NB4 (cell line): Measurements from ENCODE around the gene PPP2R5C.

ENCODE experiments used
- CTCF ChIP-seq: IDR thresholded peaks from one replicate; pipeline ENCODE4 v1.5.1; 2012; ENCODE audit warnings: low read depth, low read length
- POLR2A ChIP-seq: IDR thresholded peaks from 2 replicates; pipeline ENCODE4 v1.6.1; 2011; ENCODE audit warnings: mild to moderate bottlenecking; ENCODE audit not compliant: insufficient read length; ENCODE audit errors: extremely low read depth

DNA sequence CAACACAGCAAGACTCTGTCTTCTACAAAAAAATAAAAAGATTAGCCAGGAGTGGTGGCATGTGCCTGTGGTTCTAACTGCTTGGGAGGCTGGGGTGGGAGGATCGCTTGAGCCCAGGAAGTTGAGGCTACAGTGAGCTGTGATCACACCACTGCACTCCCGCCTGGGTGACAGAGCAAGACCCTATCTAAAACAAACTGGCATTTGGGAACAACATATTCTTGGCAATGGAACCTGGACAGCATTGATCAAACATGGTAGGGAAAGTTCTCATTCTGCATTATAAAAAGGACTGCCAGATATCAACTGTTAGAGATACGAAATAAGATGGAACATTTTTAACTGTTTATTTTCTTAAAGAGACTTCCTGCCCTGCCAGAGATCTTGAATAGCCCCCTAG lies 81.5 kb downstream of the PPP2R5C start:
- TF ChIP-seq CTCF (no peak), POLR2A (no peak)
